ENCODE data around the gene PHGDH. TPM values are rescaled to one million over a fixed set of nuclear protein-coding genes. Genes with fewer than 3 reads are reported as not detected.

The PHGDH gene
- total RNA-seq, 2 experiments from 2014 or later: 307 to 322 TPM

- intact Hi-C loops (cut with micrococcal nuclease): no loop called here
- H3K36me3 Mint-ChIP-seq (ENCODE audit: low read depth): peaks cover 46% of the 10 kb centered on the region
- peaks cover 40% of the 10 kb centered on the region for H3K4me1 Mint-ChIP-seq (ENCODE audit: low read depth)
- TF ChIP-seq, protein P1, sequence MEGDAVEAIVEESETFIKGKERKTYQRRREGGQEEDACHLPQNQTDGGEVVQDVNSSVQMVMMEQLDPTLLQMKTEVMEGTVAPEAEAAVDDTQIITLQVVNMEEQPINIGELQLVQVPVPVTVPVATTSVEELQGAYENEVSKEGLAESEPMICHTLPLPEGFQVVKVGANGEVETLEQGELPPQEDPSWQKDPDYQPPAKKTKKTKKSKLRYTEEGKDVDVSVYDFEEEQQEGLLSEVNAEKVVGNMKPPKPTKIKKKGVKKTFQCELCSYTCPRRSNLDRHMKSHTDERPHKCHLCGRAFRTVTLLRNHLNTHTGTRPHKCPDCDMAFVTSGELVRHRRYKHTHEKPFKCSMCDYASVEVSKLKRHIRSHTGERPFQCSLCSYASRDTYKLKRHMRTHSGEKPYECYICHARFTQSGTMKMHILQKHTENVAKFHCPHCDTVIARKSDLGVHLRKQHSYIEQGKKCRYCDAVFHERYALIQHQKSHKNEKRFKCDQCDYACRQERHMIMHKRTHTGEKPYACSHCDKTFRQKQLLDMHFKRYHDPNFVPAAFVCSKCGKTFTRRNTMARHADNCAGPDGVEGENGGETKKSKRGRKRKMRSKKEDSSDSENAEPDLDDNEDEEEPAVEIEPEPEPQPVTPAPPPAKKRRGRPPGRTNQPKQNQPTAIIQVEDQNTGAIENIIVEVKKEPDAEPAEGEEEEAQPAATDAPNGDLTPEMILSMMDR (IDR thresholded peaks at IDR 0.05): no peak
- peak overlapping the region; percentile 98 for H3K27ac Mint-ChIP-seq
- DNase-seq: peak; percentile 86
- H3K9me3 Mint-ChIP-seq: peaks cover 2% of the 10 kb centered on the region
- ATAC-seq: peak; percentile 79
- ChIA-PET CTCF (interaction anchor here (1.0 to 2.1 kb wide), 4 partner anchors 9 to 38 kb away, joined by 3 to 7 read pairs (median 5); no protein-coding TSS in a partner anchor), POLR2A (interaction anchor here (0.8 to 1.4 kb wide), 7 partner anchors 12 to 87 kb away, joined by 3 to 6 read pairs (median 4); no protein-coding TSS in a partner anchor)
- no peaks in the 10 kb centered on the region for H3K27me3 Mint-ChIP-seq
- H3K4me3 Mint-ChIP-seq: peak overlapping the region; percentile 99
Observed at GRCh38 chr1:119712342-119713038, 756 bp downstream of the PHGDH start.

DNA sequence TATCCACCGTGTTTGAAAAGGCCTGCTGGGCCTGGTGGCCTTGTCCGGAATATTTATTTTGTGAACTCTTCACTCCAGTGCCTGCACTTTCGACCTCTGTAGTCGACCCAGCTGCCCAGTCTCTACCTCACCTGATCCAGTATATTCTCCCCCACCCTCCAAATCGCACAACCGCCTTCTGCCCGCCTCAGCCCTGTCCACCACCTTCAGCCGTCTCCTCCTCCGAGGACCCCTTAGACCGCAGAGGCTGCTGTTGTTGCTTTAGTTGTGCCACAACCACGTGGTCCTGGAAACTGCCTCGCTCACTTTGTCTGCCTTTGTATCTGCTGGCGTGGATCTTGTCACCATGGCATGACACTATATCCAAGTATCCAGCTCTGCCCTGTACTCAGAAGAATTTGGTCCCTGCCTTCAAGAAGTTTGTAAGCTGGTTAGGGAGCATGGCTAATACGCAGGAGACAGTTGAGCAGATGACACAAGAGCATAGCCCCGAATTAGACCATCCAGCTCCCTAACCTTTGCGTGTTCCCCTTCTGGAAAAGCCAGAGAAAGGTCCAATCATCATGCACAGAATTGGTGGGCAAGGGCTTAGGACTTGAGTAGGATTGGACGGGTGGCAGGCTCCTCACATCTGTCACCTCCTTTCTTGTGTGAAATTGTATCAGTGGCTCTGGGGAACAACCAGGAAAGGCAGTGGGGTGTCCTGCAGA, 1.5 kb downstream of the PHGDH start:
- Mint-ChIP-seq H3K4me3 (peak overlapping the region; percentile 99), H3K27ac (peak overlapping the region; percentile 98), H3K36me3 (ENCODE audit: low read depth) (peaks cover 49% of the 10 kb centered on the region), H3K9me3 (peaks cover 2% of the 10 kb centered on the region), H3K4me1 (ENCODE audit: low read depth) (peaks cover 44% of the 10 kb centered on the region), H3K27me3 (no peaks in the 10 kb centered on the region)
- DNase-seq (peak; percentile 17), ATAC-seq (no peak)
- TF ChIP-seq, protein P1 (IDR thresholded peaks at IDR 0.05): no peak
- POLR2A ChIA-PET: interaction anchor here (1.4 kb wide), 1 partner anchor 23 kb away, joined by 3 read pairs; no protein-coding TSS in a partner anchor
- CTCF ChIA-PET: interaction anchor here (0.8 to 1.4 kb wide), 2 partner anchors 33 to 37 kb away, joined by 3 read pairs; no protein-coding TSS in a partner anchor
- intact Hi-C loops (cut with micrococcal nuclease): no loop called here

DNA sequence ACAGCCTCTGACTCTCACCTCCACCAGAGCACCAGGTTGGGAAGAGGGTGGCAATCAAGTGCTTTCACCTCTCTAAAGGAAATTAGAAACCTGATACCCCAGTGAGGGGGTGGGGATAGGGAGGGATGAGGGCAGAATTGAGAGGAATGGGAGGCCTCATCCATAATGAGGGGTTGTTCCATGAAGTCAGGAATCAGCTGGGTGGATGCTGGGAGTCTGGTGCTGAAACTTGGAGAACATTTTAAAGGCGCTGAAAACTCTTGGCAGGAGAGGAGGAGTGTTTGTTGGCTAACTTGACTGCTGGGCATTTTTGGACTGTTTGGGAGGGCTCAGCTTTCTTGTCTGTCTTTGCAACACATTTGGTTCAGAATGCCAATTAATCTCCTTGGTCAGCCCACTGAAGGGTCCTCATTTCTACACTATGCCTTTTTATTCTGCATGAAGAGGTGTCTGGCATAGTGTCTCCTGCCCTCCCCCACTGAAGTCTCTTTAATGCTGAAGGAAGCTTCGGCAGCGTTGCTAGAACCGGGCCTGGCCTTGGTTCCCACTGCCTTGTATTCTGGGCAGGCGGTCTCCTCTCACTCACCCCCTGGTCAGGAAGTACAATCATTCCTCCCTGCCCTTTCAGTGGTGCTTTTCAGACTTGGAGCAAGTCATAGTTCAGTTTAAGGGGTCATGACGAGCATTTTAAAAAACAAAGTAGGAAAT, 2.2 kb downstream of the PHGDH start:
- POLR2A ChIA-PET: interaction anchor here (1.2 to 1.4 kb wide), 2 partner anchors 21 to 22 kb away, joined by 3 read pairs; no protein-coding TSS in a partner anchor

GRCh38 chr1:119714583-119714982, 2.8 kb downstream of the PHGDH start:
- DNase-seq (no peak), ATAC-seq (no peak)
- H3K9me3 Mint-ChIP-seq: peaks cover 2% of the 10 kb centered on the region
- peaks cover 51% of the 10 kb centered on the region for H3K36me3 Mint-ChIP-seq (ENCODE audit: low read depth)
- H3K4me3 Mint-ChIP-seq: peak overlapping the region; percentile 99
- TF ChIP-seq, protein P1 (IDR thresholded peaks at IDR 0.05): no peak
- H3K4me1 Mint-ChIP-seq (ENCODE audit: low read depth): peaks cover 47% of the 10 kb centered on the region
- no peaks in the 10 kb centered on the region for H3K27me3 Mint-ChIP-seq
- POLR2A ChIA-PET: interaction anchor here (1.2 to 1.4 kb wide), 2 partner anchors 20 to 22 kb away, joined by 3 read pairs; no protein-coding TSS in a partner anchor
- CTCF ChIA-PET: interaction anchor here (1.3 to 1.7 kb wide), 2 partner anchors 9 to 29 kb away, joined by 3 to 4 read pairs; no protein-coding TSS in a partner anchor
- intact Hi-C loops (cut with micrococcal nuclease): no loop called here
- no peak overlapping the region for H3K27ac Mint-ChIP-seq

More for the DNA sequence above, 2.2 kb downstream of the PHGDH start:
- DNase-seq: no peak
- ATAC-seq: no peak
- H3K9me3 Mint-ChIP-seq: peaks cover 2% of the 10 kb centered on the region
- peak overlapping the region; percentile 98 for H3K27ac Mint-ChIP-seq
- intact Hi-C loops (cut with micrococcal nuclease): no loop called here
- peaks cover 47% of the 10 kb centered on the region for H3K4me1 Mint-ChIP-seq (ENCODE audit: low read depth)
- H3K36me3 Mint-ChIP-seq (ENCODE audit: low read depth): peaks cover 51% of the 10 kb centered on the region
- no peaks in the 10 kb centered on the region for H3K27me3 Mint-ChIP-seq
- CTCF ChIA-PET: interaction anchor here (0.8 to 1.4 kb wide), 3 partner anchors 10 to 38 kb away, joined by 3 read pairs; no protein-coding TSS in a partner anchor
- TF ChIP-seq, protein P1 (IDR thresholded peaks at IDR 0.05): no peak
- peak overlapping the region; percentile 99 for H3K4me3 Mint-ChIP-seq
